ENCODE measurements around the gene IGFL2. TPM values are rescaled to one million over a fixed set of nuclear protein-coding genes. Genes with fewer than 3 reads are reported as not detected.

Gene IGFL2
- total and polyA plus RNA-seq, 10 of the 15 experiments (the other 5 are each of a cell fraction or from before 2014, with no cell fraction given): 0.19 TPM; not detected in 9

DNA sequence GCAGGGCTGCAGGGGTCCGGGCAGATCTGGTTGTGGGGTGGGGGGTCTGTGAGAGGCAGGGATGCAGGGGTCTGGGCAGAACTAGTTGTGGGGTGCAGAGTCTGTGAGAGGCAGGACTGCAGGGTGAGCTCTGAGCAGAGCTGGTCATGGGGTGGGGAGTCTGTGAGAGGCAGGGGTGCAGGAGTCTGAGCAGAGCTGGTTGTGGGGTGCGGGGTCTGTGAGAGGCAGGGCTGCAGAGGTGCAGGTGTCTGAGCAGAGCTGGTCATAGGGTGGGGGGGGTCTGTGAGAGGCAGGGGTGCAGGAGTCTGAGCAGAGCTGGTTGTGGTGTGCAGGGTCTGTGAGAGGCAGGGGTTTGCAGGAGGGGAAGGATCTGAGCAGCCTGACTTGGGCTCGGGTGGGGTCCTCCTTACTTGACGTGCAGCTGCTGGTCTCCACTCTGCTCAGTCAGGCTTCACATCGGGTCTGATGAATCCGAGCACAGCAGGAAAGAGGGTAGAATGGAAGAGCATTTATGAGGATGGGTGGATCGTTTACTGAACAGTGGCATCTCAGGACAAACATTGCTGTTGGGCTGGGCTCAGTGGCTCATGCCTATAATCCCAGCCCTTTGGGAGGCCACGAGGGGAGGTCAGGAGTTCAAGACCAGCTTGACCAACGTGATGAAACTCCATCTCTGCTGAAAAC lies 31.2 kb downstream of the IGFL2 start (continued):
- TF ChIP-seq, protein P1, sequence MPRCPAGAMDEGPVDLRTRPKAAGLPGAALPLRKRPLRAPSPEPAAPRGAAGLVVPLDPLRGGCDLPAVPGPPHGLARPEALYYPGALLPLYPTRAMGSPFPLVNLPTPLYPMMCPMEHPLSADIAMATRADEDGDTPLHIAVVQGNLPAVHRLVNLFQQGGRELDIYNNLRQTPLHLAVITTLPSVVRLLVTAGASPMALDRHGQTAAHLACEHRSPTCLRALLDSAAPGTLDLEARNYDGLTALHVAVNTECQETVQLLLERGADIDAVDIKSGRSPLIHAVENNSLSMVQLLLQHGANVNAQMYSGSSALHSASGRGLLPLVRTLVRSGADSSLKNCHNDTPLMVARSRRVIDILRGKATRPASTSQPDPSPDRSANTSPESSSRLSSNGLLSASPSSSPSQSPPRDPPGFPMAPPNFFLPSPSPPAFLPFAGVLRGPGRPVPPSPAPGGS (IDR thresholded peaks at IDR 0.05; ENCODE audit: borderline replicate concordance, insufficient read depth, low read depth, low read length, poor library complexity, severe bottlenecking): no peak
- TF ChIP-seq TAF1 (IDR thresholded peaks at IDR 0.05; ENCODE audit: borderline replicate concordance, low read depth, low read length): no peak
- TF ChIP-seq, protein P2, sequence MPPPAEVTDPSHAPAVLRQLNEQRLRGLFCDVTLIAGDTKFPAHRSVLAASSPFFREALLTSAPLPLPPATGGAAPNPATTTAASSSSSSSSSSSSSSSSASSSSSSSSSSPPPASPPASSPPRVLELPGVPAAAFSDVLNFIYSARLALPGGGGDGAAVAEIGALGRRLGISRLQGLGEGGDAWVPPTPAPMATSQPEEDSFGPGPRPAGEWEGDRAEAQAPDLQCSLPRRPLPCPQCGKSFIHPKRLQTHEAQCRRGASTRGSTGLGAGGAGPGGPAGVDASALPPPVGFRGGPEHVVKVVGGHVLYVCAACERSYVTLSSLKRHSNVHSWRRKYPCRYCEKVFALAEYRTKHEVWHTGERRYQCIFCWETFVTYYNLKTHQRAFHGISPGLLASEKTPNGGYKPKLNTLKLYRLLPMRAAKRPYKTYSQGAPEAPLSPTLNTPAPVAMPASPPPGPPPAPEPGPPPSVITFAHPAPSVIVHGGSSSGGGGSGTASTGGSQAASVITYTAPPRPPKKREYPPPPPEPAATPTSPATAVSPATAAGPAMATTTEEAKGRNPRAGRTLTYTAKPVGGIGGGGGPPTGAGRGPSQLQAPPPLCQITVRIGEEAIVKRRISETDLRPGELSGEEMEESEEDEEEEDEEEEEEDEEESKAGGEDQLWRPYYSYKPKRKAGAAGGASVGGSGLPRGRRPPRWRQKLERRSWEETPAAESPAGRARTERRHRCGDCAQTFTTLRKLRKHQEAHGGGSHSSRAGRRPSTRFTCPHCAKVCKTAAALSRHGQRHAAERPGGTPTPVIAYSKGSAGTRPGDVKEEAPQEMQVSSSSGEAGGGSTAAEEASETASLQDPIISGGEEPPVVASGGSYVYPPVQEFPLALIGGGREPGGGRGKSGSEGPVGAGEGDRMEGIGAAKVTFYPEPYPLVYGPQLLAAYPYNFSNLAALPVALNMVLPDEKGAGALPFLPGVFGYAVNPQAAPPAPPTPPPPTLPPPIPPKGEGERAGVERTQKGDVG (CRISPR knock-in tag; IDR thresholded peaks at IDR 0.05): no peak
- TF ChIP-seq CREM (IDR thresholded peaks at IDR 0.05; ENCODE audit: low read depth): no peak
- no peak for TF ChIP-seq EED (IDR thresholded peaks at IDR 0.05; ENCODE audit: low read depth)

DNA sequence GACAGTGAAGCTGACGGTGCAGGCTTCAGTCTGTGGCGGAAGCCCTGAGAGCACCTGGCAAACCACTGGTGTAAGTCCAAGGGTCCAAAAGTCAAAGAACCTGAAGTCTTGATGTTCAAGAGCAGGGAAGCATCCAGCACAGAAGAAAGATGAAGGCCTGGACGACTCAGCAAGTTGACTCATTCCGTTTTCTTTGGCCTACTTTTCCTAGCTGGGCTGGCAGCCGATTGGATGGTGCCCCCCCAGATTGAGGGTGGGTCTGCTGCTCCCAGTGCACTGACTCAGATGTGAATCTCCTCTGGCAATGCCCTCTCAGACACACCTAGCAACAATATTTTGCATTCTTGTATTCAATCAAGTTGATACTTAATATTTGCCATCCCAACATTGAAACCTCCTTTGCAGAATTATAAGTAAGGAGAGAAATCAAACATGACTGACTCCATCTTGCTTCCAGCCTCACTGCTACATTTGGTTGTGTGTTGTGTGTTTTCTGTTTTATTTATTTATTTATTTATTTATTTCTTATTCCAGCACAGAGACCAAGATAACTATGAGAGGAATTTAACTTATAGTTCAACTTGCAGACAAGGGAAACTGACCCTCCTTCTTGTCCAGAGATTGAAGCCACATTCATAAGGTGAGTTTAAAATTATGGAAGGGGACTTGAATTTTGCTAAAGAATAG lies 32.8 kb downstream of the IGFL2 start:
- Histone ChIP-seq H4K20me1 (ENCODE audit: control insufficient read depth, insufficient read depth) (no peaks in the 10 kb centered on the region), H3K79me2 (ENCODE audit: control insufficient read depth, insufficient read depth, low read length) (no peaks in the 10 kb centered on the region), H3K27me3 (replicated peaks in 1 of 2; ENCODE audit: control insufficient read depth in 2 of 2, insufficient read depth in 2 of 2, low read length in 1 of 2) (peaks cover 0 to 2% of the 10 kb centered on the region in 2 experiments; a peak in 2 of 4 replicates), H3K4me2 (ENCODE audit: control insufficient read depth, insufficient read depth) (no peak overlapping the region), H3K27ac (ENCODE audit: control insufficient read depth, insufficient read depth) (no peak overlapping the region), H3K4me1 (ENCODE audit: control insufficient read depth, insufficient read depth, low read length) (peaks cover 3% of the 10 kb centered on the region; the same call in 1 of the 2 replicates), H3K9ac (ENCODE audit: control insufficient read depth, insufficient read depth, low read length) (no peak overlapping the region), H3K36me3 (ENCODE audit: control insufficient read depth in 2 of 2, insufficient read depth in 2 of 2, low read length in 1 of 2) (no peaks in the 10 kb centered on the region), H3K4me3 (no peak overlapping the region), H2AFZ (ENCODE audit: control insufficient read depth, low read depth, low read length) (no peak overlapping the region), H3K9me3 (replicated peaks; ENCODE audit: control insufficient read depth, insufficient read depth, low read length) (no peaks in the 10 kb centered on the region)
- ChIA-PET POLR2A (no interaction called here), CTCF (no interaction called here), SMC1A (ENCODE audit: uncharacterized antibody, unreplicated experiment) (no interaction called here), RAD21 (ENCODE audit: unreplicated experiment) (no interaction called here)
- in situ Hi-C loops (cut with MboI) (no loop called here), intact Hi-C loops (cut with micrococcal nuclease; ENCODE audit: unreplicated experiment) (no loop called here)
- FAIRE-seq: no peak
- no peak for DNase-seq (ENCODE audit: low read depth, low spot score)
- no TSS peak for BruUV-seq (replicated peaks)
- WGBS (ENCODE audit: insufficient coverage, insufficient replicate concordance, low lambda C conversion rate, missing lambda C conversion rate): 24% methylated on average over 5 of the region's 5 CpGs
- ATAC-seq: no peak
- TF ChIP-seq, protein P3, sequence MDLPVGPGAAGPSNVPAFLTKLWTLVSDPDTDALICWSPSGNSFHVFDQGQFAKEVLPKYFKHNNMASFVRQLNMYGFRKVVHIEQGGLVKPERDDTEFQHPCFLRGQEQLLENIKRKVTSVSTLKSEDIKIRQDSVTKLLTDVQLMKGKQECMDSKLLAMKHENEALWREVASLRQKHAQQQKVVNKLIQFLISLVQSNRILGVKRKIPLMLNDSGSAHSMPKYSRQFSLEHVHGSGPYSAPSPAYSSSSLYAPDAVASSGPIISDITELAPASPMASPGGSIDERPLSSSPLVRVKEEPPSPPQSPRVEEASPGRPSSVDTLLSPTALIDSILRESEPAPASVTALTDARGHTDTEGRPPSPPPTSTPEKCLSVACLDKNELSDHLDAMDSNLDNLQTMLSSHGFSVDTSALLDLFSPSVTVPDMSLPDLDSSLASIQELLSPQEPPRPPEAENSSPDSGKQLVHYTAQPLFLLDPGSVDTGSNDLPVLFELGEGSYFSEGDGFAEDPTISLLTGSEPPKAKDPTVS (IDR thresholded peaks at IDR 0.05; ENCODE audit: low read depth, low read length): no peak
- TF ChIP-seq SMAD5 (IDR thresholded peaks at IDR 0.05; ENCODE audit: low read depth) (no peak), KAT2A (conservative IDR thresholded peaks at IDR 0.05; ENCODE audit: control insufficient read depth, low read depth, low read length) (no peak), TCF7 (IDR thresholded peaks at IDR 0.05; ENCODE audit: borderline replicate concordance) (no peak), IRF4 (IDR thresholded peaks at IDR 0.05; ENCODE audit: low read depth, low read length) (no peak), IKZF1 (conservative IDR thresholded peaks at IDR 0.05) (no peak)
- TF ChIP-seq, protein P4, sequence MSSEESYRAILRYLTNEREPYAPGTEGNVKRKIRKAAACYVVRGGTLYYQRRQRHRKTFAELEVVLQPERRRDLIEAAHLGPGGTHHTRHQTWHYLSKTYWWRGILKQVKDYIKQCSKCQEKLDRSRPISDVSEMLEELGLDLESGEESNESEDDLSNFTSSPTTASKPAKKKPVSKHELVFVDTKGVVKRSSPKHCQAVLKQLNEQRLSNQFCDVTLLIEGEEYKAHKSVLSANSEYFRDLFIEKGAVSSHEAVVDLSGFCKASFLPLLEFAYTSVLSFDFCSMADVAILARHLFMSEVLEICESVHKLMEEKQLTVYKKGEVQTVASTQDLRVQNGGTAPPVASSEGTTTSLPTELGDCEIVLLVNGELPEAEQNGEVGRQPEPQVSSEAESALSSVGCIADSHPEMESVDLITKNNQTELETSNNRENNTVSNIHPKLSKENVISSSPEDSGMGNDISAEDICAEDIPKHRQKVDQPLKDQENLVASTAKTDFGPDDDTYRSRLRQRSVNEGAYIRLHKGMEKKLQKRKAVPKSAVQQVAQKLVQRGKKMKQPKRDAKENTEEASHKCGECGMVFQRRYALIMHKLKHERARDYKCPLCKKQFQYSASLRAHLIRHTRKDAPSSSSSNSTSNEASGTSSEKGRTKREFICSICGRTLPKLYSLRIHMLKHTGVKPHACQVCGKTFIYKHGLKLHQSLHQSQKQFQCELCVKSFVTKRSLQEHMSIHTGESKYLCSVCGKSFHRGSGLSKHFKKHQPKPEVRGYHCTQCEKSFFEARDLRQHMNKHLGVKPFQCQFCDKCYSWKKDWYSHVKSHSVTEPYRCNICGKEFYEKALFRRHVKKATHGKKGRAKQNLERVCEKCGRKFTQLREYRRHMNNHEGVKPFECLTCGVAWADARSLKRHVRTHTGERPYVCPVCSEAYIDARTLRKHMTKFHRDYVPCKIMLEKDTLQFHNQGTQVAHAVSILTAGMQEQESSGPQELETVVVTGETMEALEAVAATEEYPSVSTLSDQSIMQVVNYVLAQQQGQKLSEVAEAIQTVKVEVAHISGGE (CRISPR knock-in tag; IDR thresholded peaks at IDR 0.05): no peak
